K562 (cell line): ENCODE measurements around the gene MPZL1.

ENCODE experiments used
- EZH2 ChIP-seq: IDR thresholded peaks from 2 replicates; pipeline ENCODE4 v1.6.1; 2012; ENCODE audit warnings: low read depth, mild to moderate bottlenecking, inconsistent platforms, low read length, borderline replicate concordance
- FOS ChIP-seq: IDR thresholded peaks from 3 replicates; pipeline ENCODE4 v1.6.1; 2011; ENCODE audit not compliant: insufficient read length; ENCODE audit errors: extremely low read depth
- FOXP4 ChIP-seq: sonication (generic); formaldehyde crosslinking; IDR thresholded peaks from 2 replicates; pipeline ENCODE4 v1.8.0; 2022; ENCODE audit warnings: mild to moderate bottlenecking, missing genetic modification reagents, borderline replicate concordance
- POLR2A ChIP-seq: fragments of 450-650 bp; conservative IDR thresholded peaks from 2 replicates; pipeline ENCODE4 v1.6.1; 2016
- TCF15 ChIP-seq: fragments of 250-450 bp; sonication (Bioruptor Pico); IDR thresholded peaks from 2 replicates; pipeline ENCODE4 v1.8.0; 2022; ENCODE audit warnings: moderate library complexity, mild to moderate bottlenecking, inconsistent platforms
- TEAD4 ChIP-seq, 2 experiments: sonication (generic) in 1 of 2; formaldehyde crosslinking in 1 of 2; IDR thresholded peaks; 2 replicates each; pipeline versions ENCODE4 v1.6.1 to v1.8.0; 2012 to 2022; ENCODE audit warnings: borderline replicate concordance in 1 of 2, inconsistent platforms in 1 of 2, low read length in 1 of 2, mild to moderate bottlenecking in 1 of 2, missing genetic modification reagents in 1 of 2

DNA sequence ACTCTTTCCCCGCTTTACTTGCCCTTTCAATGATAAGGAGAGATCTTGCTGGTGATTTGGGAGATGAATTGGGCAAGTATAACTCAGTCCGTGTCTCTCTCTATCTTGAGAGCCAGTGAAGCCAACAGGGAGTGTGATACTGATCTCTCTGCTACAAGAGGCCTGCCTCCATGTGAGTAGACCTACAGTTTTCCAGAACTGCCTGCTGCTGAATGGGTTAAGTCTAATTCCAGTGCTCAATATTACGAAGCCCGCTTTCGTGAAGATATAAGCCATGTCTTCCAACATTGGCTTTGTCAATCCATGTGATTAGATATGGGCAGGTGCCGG lies 99.5 kb downstream of the MPZL1 start:
- TF ChIP-seq FOS (no peak), FOXP4 (CRISPR knock-in tag) (no peak), TCF15 (CRISPR knock-in tag) (no peak), POLR2A (no peak), EZH2 (no peak), TEAD4 (IDR thresholded peaks at IDR 0.05; ENCODE audit: low read length) (no peak), TEAD4 (CRISPR knock-in tag; IDR thresholded peaks at IDR 0.05; ENCODE audit: borderline replicate concordance) (no peak)
